Lower lobe of right lung (tissue), 2 donors: ENCODE data around the gene FAM83B. TPM values are rescaled to one million over a fixed set of nuclear protein-coding genes. Genes with fewer than 3 reads are reported as not detected.
"Not testable (repeated sequence)": the region's sequence is repeated elsewhere in the genome, so short reads cannot be mapped to it uniquely, and the experiment has no call there.

Source experiments
- ATAC-seq, 2 donors: fragments of 200-7000 bp; cut with Tn5 transposase; one replicate each; pipeline ENCODE4 v1.9.1; 2020 to 2022; ENCODE audit warnings: mild to moderate bottlenecking in 2 of 2, moderate library complexity in 2 of 2
- DNase-seq: peaks from one replicate; pipeline ENCODE4 v3.0.0-alpha.2; 2020
- H3K27ac ChIP-seq: fragments of 200-600 bp; one replicate; pipeline ENCODE4 v1.8.0; 2022
- H3K27me3 ChIP-seq: fragments of 200-600 bp; one replicate; pipeline ENCODE4 v1.8.0; 2022; ENCODE audit warnings: low read depth
- H3K36me3 ChIP-seq: fragments of 200-600 bp; one replicate; pipeline ENCODE4 v1.8.0; 2022; ENCODE audit warnings: mild to moderate bottlenecking
- H3K4me1 ChIP-seq: fragments of 200-600 bp; one replicate; pipeline ENCODE4 v1.8.0; 2022
- H3K4me3 ChIP-seq: fragments of 200-600 bp; one replicate; pipeline ENCODE4 v1.8.0; 2022; ENCODE audit warnings: mild to moderate bottlenecking
- H3K9me3 ChIP-seq: fragments of 200-600 bp; one replicate; pipeline ENCODE4 v1.8.0; 2022
- intact Hi-C: fragments of 100-400 bp; cut with DNase I; formaldehyde crosslinking; loops from one replicate; pipeline ENCODE4 v1.11.0; 2022
- total RNA-seq: library from RNA; stranded (reverse); fragmentation: NEBNext Ultra II Directional; extraction: Animal tissue kit (Norgen Biotek cat#: 25700); gene quantifications from one replicate; pipeline ENCODE4 v1.2.1, GENCODE V29; 2021
- TF ChIP-seq, protein P1 (sequence below): fragments of 200-600 bp; IDR thresholded peaks from one replicate; pipeline ENCODE4 v1.8.0; 2022; ENCODE audit warnings: antibody characterized with exemption, mild to moderate bottlenecking
- donor health status: DM: no; HTN: yes; CAD: no; lungs with severe emphysema.

Gene FAM83B
- total RNA-seq, 1 donor from 2014 or later = 0.12 TPM

DNA sequence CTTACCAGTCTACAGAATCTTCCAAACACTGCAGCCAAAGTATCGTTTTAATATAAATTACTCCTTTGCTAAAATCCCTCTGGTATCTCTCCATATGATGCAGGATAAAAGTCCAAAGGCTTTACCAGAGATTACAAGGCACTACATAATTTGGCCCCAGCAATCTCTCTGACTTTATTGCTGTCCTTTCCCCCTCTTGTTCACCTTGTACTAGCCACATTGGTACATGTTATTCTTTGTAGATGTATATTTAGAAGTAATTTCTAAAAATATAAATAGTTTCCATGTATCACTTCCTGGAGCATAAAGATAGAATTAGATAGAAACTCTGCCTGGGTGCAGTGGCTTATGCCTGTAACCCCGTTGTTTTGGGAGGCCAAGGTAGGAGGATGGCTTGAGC lies 28.7 kb upstream of the FAM83B start:
- ATAC-seq (no peak), DNase-seq (no peak)
- TF ChIP-seq, protein P1, sequence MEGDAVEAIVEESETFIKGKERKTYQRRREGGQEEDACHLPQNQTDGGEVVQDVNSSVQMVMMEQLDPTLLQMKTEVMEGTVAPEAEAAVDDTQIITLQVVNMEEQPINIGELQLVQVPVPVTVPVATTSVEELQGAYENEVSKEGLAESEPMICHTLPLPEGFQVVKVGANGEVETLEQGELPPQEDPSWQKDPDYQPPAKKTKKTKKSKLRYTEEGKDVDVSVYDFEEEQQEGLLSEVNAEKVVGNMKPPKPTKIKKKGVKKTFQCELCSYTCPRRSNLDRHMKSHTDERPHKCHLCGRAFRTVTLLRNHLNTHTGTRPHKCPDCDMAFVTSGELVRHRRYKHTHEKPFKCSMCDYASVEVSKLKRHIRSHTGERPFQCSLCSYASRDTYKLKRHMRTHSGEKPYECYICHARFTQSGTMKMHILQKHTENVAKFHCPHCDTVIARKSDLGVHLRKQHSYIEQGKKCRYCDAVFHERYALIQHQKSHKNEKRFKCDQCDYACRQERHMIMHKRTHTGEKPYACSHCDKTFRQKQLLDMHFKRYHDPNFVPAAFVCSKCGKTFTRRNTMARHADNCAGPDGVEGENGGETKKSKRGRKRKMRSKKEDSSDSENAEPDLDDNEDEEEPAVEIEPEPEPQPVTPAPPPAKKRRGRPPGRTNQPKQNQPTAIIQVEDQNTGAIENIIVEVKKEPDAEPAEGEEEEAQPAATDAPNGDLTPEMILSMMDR = no peak
- Histone ChIP-seq H3K4me3 (no peak overlapping the region), H3K4me1 (no peaks in the 10 kb centered on the region), H3K36me3 (no peaks in the 10 kb centered on the region), H3K27ac (no peak overlapping the region), H3K9me3 (no peaks in the 10 kb centered on the region), H3K27me3 (no peaks in the 10 kb centered on the region)
- intact Hi-C loops = no loop called here

DNA sequence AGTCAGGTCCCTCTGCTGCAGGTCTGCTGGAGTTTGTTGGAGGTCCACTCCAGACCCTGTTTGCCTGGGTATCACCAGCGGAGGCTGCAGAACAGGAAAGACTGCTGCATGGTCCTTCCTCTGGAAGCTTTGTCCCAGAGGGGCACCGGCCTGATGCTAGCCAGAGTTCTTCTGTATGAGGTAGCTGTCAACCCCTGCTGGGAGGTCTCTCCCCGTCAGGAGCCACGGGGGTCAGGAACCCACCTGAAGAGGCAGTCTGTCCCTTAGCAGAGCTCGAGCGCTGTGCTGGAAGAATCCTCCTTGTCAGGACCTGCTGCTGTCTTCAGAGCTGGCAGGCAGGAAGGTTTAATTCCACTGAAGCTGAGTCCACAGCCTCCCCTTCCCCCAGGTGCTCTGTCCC lies 22.3 kb upstream of the FAM83B start:
- H3K27ac ChIP-seq, H3K4me3 ChIP-seq, ATAC-seq, H3K27me3 ChIP-seq, H3K36me3 ChIP-seq, H3K9me3 ChIP-seq, H3K4me1 ChIP-seq, intact Hi-C loops, DNase-seq: not testable (repeated sequence)

- DNase-seq (no peak), ATAC-seq (no peak)
- Histone ChIP-seq H3K27ac (no peak overlapping the region), H3K4me3 (no peak overlapping the region), H3K4me1 (no peaks in the 10 kb centered on the region), H3K9me3 (no peaks in the 10 kb centered on the region), H3K36me3 (no peaks in the 10 kb centered on the region), H3K27me3 (no peaks in the 10 kb centered on the region)
- intact Hi-C loops = no loop called here
- TF ChIP-seq, protein P1 = no peak
These were observed 19.6 kb upstream of the FAM83B start for GRCh38 chr6:54827010-54827409.

GRCh38 chr6:54830216-54830615 lies 16.4 kb upstream of the FAM83B start:
- intact Hi-C loops = no loop called here
- no peak for ATAC-seq
- H3K9me3 ChIP-seq = no peaks in the 10 kb centered on the region
- H3K36me3 ChIP-seq = no peaks in the 10 kb centered on the region
- TF ChIP-seq, protein P1 = no peak
- no peaks in the 10 kb centered on the region for H3K4me1 ChIP-seq
- H3K4me3 ChIP-seq = no peak overlapping the region
- no peak for DNase-seq
- H3K27ac ChIP-seq = no peak overlapping the region
- H3K27me3 ChIP-seq = no peaks in the 10 kb centered on the region

- no peak for ATAC-seq
These were observed 11.4 kb upstream of the FAM83B start for GRCh38 chr6:54835176-54835575.

DNA sequence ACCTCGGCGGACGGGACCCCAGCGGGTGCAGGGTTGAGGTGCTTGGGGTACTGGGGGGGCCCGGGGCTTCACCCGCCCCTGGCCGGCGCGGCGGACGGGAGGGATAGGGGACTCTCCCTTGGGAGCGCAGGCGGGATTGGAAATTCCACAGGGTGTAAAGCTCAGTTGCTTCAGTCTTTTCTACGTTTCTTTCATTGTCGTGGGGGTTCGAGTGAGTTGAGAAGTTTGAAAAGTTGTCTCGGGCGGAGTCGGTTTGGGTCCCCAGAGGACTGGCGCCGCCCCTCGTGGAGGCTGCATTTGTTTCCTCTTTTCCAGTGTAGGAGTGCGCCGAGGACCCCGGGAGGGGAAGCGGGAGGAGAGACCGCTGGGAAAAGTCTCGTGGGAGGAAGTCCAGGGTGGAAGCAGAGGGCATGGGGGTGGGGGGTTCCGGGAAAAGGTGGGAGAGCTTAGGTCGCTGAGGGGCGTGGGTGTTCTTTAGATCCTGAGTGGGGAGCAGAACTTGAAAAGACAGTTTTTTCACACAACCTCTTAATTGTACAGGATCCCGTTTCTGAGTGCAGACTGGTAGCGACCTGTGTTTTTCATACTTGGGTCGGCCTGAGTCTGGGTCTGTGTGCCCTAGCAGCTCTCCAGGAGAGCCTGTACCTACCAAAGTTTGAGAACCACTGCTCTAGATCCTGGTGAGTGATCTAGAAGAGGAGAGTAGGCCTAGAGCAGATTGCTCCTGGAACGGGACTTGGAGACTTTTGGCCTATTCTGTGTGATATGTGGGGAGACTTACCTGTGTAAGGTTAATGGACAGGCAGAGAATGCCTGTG lies 495 bp downstream of the FAM83B start:
- DNase-seq (no peak), ATAC-seq (peak; percentile 54 to 55)
- Histone ChIP-seq H3K9me3 (no peaks in the 10 kb centered on the region), H3K4me3 (peak overlapping the region; percentile 51), H3K36me3 (no peaks in the 10 kb centered on the region), H3K27me3 (peaks cover 17% of the 10 kb centered on the region), H3K27ac (no peak overlapping the region), H3K4me1 (no peaks in the 10 kb centered on the region)
- intact Hi-C loops = no loop called here
- TF ChIP-seq, protein P1 = no peak

More at GRCh38 chr6:54835176-54835575, 11.4 kb upstream of the FAM83B start:
- H3K27ac ChIP-seq = no peak overlapping the region
- no peaks in the 10 kb centered on the region for H3K9me3 ChIP-seq
- no peaks in the 10 kb centered on the region for H3K27me3 ChIP-seq
- no peak for DNase-seq
- no peaks in the 10 kb centered on the region for H3K4me1 ChIP-seq
- no peak overlapping the region for H3K4me3 ChIP-seq
- H3K36me3 ChIP-seq = no peaks in the 10 kb centered on the region
- intact Hi-C loops = no loop called here
- TF ChIP-seq, protein P1 = no peak
